Hindlimb muscle (tissue), 1 donor: ENCODE measurements around the gene GNG2. TPM values are rescaled to one million over a fixed set of nuclear protein-coding genes. Genes with fewer than 3 reads are reported as not detected.

Experiments
- DNase-seq: peaks from one replicate; pipeline ENCODE4 v3.0.0-alpha.2; 2013
- polyA plus RNA-seq: library from polyadenylated mRNA; unstranded; fragments of 120-200 nt; gene quantifications from one replicate; pipeline ENCODE4 v1.2.1, GENCODE V29; 2013; ENCODE audit not compliant: insufficient read length

Gene GNG2
- polyA plus RNA-seq, 1 donor = 39.0 TPM

- no peak for DNase-seq
These were observed 3.6 kb upstream of the GNG2 start for GRCh38 chr14:51856792-51857296.

GRCh38 chr14:51859131-51859530 lies 1.3 kb upstream of the GNG2 start:
- no peak for DNase-seq

- no peak for DNase-seq
These were observed 550 bp downstream of the GNG2 start for GRCh38 chr14:51860825-51861499.

GRCh38 chr14:51862176-51862796 lies 1.9 kb downstream of the GNG2 start:
- no peak for DNase-seq

GRCh38 chr14:51862860-51863259 lies 2.4 kb downstream of the GNG2 start:
- DNase-seq = no peak

GRCh38 chr14:51865953-51866747 lies 5.7 kb downstream of the GNG2 start:
- no peak for DNase-seq

GRCh38 chr14:51867741-51868140 lies 7.3 kb downstream of the GNG2 start:
- DNase-seq = no peak

- no peak for DNase-seq
These were observed 8.0 kb downstream of the GNG2 start for GRCh38 chr14:51868405-51868804.

- no peak for DNase-seq
These were observed 9.1 kb downstream of the GNG2 start for GRCh38 chr14:51869411-51870100.

- no peak for DNase-seq
These were observed 10.2 kb downstream of the GNG2 start for GRCh38 chr14:51870606-51871005.

GRCh38 chr14:51871846-51872245 lies 11.4 kb downstream of the GNG2 start:
- no peak for DNase-seq

- DNase-seq = no peak
These were observed 12.0 kb downstream of the GNG2 start for GRCh38 chr14:51872396-51872795.

- no peak for DNase-seq
These were observed 12.9 kb downstream of the GNG2 start for GRCh38 chr14:51873221-51873893.

GRCh38 chr14:51877810-51878209 lies 17.4 kb downstream of the GNG2 start:
- DNase-seq = no peak

- no peak for DNase-seq
These were observed 18.8 kb downstream of the GNG2 start for GRCh38 chr14:51879170-51879569.

GRCh38 chr14:51880835-51881580 lies 20.6 kb downstream of the GNG2 start:
- DNase-seq = no peak

- no peak for DNase-seq
These were observed 21.2 kb downstream of the GNG2 start for GRCh38 chr14:51881636-51882035.

GRCh38 chr14:51883232-51883631 lies 22.8 kb downstream of the GNG2 start:
- DNase-seq = no peak

GRCh38 chr14:51884086-51884927 lies 23.9 kb downstream of the GNG2 start:
- DNase-seq = no peak

GRCh38 chr14:51889851-51890250 lies 29.4 kb downstream of the GNG2 start:
- DNase-seq = no peak

- no peak for DNase-seq
These were observed 33.8 kb downstream of the GNG2 start for GRCh38 chr14:51894250-51894649.
